Middle frontal gyrus (tissue), 1 donor: ENCODE results near the gene SRRM3.
"Not testable (repeated sequence)": the region's sequence is repeated elsewhere in the genome, so short reads cannot be mapped to it uniquely, and the experiment has no call there.

Source experiments
- DNase-seq: peaks from one replicate; pipeline ENCODE4 v3.0.0-alpha.2; 2015; ENCODE audit warnings: low spot score; ENCODE audit errors: extremely low spot score

SRRM3 gene

DNA sequence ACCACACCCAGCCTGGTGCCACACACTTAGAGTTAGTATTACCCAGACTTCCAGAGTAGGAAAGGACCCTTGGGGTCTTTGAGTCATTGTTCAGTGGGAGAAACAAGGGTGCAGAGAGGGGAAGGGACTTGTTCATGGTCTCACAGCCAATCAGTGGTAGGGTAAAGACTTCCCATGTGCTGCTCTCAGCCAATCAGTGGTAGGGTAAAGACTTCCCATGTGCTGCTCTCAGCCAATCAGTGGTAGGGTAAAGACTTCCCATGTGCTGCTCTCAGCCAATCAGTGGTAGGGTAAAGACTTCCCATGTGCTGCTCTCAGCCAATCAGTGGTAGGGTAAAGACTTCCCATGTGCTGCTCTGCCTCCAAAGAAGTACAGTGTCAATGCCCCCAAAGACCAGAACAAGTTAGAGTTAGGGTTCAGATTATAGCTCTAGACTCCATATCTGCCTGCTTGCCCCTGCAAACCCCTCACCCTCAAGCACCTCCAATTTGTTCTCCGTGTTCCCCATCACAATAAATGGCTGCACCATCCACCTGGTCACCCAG lies 25.3 kb downstream of the SRRM3 start:
- not testable (repeated sequence) for DNase-seq

DNA sequence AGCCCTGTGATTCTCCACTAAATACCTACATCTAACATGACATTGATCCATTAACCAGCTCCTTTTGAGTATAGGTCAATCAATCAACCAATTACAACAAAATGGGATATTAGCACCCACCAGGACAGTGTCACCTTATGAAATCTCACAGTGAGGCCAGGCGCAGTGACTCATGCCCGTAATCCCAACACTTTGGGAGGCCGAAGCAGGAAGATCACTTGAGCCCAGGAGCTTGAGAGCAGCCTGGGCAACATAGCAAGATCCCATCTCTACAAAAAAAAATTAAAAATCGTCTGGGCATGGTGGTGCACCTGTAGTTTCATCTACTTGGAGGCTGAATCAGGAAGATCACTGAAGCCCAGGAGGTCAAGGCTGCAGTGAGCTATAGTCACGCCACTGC lies 28.5 kb downstream of the SRRM3 start:
- DNase-seq: no peak

DNA sequence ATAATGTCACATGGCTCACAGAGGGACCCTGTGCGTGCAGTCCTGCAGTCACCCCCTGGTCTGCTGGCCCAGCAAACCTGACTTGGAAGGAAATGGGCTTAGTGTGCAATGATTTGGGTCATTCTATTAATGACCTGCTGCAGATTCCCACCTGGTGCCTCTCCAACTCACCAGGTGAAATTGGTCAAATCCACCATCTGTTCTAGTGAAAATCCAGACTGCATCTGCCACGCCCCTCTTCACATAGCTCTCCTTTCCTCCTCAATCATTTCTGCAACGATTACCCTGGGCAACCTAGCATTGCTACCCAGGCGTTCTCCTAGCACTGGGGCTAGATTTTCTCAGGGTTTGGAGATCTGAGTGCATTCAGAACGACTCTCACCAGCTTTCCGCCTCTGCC lies 29.4 kb downstream of the SRRM3 start:
- DNase-seq: no peak

- DNase-seq: no peak
Measured at GRCh38 chr7:76231583-76231982, 29.9 kb downstream of the SRRM3 start.

DNA sequence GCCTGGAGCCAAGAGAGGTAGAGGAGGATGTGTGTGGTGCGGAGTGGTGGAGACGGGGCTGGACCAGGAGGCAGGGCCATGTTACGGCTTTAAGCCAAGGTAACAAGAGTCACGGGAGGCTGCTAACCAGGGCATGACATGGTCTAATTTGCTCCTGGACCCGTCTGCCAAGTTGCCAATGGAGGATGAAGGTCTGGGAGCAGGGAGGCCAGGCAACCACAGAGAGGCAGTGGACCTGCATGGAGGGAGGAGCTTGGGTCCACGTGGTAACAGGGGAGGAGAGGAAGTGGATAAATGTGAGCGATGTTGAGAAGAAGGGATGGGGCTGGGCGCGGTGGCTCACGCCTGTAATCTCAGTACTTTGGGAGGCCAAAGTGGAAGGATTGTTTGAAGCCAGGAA lies 31.0 kb downstream of the SRRM3 start:
- DNase-seq: no peak

- no peak for DNase-seq
Measured at GRCh38 chr7:76233538-76234281, 32.0 kb downstream of the SRRM3 start.

DNA sequence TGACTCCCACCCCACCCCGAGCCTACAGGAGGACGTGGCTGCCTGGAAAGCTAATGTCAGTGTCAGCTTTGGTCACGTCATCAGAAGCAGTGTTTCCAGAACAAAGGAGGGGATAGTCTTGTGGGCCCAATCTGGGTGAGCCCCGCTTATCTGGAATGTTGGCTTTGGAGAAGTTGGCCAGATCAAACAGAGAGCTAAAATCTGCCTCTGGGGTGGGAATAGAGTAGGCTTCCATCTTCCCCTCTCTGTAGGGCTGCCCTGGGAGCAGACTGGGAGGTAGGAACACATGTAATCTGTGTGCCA lies 32.5 kb downstream of the SRRM3 start:
- DNase-seq: no peak

DNA sequence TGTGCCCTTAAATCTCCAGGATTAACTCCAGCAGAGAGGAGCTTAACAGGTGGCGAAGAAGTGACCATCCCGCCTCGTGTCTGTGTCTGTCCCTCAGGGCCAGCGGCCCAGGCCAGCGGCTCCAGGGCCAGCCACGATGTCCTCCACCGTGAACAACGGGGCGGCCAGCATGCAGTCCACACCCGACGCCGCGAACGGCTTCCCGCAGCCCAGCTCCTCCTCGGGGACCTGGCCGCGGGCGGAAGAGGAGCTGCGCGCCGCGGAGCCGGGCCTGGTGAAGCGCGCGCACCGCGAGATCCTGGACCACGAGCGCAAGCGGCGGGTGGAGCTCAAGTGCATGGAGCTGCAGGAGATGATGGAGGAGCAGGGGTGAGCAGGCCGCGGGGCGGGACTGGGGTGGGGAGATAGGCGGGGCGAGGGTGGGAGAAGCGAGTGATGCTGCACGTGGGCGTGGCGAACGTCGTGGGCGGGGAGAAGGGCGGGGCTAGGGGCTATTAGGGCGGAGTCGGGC lies 33.3 kb downstream of the SRRM3 start:
- DNase-seq: no peak

DNA sequence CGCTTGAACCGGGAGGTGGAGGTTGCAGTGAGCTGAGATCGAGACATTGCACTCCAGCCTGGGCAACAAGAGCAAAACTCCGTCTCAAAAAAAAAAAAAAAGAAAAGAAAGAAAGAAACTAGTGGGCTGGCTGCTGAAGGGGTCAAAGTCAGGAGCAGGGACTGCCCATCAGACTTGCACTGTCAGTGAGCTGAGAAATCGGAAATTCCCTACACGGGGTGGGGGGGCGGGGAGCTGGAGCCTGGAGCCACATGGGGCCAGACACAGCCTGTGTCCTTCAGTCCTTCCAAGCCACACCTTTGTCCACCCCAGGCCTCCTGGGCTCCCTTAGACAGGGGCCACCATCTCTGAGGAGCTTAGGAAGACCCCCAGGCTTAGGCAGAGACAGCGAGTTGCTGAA lies 34.5 kb downstream of the SRRM3 start:
- DNase-seq: no peak

GRCh38 chr7:76238326-76238725 lies 36.6 kb downstream of the SRRM3 start:
- DNase-seq: no peak

- no peak for DNase-seq
Measured at GRCh38 chr7:76241141-76241540, 39.4 kb downstream of the SRRM3 start.

- DNase-seq: not testable (repeated sequence)
Measured at GRCh38 chr7:76242517-76243063, 40.9 kb downstream of the SRRM3 start.

DNA sequence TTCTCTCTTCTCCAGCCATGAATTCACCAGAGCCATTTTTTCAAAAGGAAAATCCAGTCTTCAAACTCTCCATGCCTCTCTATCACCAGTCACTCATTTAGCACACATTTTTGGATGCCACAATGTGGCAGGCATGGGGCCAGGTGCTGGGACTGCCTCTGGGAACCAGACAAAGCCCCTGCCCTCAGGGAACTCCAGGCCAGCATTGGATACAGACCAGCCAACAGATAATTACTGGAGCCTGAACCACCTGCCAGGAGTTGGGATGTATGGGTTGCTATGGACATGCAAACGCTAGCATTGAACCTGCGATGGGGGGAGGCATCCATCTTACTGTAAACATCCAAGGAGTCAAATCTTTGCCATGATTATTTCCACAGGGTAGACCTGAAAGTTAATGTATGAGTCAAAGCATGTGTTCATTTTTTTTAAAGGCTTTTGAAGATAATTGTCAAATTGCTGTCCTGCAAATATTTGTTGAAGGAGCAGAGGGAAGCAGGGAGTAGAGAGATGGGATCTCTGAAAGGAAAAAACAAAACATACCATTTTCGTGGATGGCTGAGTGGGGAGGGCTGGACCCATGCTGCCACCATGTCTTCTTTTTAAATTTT lies 43.2 kb downstream of the SRRM3 start:
- no peak for DNase-seq

- DNase-seq: no peak
Measured at GRCh38 chr7:76246804-76247389, 45.2 kb downstream of the SRRM3 start.

DNA sequence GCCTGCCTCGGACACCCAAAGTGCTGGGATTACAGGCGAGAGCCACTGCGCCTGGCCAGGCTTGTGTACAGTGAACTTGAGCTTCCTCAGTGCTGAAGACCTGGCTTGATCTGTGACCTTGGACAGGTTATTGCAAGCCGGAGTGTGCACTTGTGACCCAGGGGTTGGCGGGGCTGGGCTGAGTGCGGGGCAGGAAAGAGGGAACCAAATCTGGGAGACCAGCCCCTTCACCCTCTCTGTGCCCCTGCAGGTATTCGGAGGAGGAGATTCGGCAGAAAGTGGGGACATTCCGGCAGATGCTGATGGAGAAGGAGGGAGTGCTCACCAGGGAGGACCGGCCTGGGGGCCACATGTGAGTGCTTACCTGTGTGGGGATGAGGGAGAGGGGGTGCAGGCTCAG lies 46.2 kb downstream of the SRRM3 start:
- no peak for DNase-seq

GRCh38 chr7:76252021-76252420 lies 50.3 kb downstream of the SRRM3 start:
- DNase-seq: no peak

DNA sequence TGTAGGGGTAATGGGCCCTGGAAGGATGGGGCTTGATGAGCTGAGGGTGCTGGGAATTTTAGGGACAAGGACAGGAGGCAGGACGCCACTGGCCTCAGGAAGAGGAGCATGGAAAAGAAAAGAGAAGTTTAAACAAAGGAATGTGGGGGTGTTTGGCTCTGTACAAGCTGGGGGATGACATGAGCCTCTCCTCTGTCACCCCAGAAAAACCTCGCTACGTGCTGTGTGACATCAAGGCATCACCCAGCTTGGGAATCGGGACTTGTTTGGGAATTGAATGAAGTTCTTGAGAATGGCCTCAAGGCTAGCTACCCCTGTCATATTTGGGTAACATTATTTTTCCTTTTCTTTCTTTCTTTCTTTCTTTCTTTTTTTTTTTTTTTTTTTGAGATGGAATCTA lies 53.1 kb downstream of the SRRM3 start:
- no peak for DNase-seq

DNA sequence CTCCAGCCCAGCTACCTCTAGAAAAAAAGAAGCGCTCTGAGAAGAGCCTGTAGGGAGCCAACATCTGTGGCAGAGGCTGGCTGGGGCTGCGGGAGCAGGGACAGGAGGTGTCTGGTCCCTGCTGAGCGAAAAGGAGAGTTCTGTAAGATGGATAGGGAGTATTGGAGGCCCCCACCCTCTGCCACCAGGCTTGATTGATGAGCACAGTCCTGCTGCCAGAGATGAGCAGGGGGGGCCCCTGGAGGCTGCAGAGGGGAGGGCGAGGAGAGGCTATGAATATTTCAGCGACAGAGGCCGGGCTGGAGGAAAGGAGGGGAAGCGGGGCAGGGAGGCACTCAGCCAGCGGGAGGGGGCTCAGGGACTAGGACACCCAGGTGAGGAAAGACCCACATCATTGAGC lies 56.3 kb downstream of the SRRM3 start:
- DNase-seq: no peak

DNA sequence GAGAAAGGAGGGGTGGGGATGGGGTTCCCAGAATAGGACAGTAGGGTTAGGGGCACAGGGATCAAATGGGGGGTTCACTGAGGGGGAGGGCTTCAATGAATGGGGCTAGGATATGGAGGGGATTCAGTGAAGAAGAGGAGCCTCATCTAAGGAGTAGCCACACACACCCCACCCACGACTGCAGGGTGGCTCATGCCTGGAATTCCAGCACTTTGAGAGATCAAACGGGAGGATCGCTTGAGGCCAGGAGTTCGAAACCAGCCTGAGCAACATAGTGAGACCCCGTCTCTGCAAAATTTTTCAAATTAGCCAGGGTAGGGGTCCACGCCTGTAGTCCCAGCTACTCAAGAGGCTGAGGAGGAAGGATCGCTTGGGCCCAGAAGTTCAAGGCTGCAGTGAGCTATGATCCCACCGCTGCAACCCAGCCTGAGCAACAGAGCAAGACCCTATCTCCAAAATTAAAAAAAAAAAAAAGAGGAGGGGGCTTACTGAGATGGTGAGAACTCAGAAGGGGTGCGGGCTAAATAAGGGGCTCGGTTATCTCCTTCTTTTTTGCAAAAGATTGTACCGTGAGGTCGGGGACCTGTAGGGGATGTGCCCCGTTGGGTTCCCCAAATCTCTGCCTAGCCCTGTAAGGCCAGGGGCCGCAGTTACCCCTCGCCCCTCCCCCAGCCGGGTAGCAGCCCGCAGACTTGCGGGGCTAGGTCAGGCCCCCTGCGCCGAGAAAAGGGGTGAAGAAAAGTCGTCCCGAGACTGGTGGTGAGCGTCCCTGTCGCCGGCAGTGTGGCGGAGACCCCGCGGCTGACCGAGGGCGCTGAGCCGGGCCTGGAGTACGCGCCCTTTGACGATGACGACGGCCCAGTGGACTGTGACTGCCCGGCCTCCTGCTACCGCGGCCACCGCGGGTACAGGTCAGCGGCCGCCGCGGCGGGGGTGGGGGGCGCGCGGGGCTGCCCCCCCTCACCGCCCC lies 57.7 kb downstream of the SRRM3 start:
- DNase-seq: no peak

DNA sequence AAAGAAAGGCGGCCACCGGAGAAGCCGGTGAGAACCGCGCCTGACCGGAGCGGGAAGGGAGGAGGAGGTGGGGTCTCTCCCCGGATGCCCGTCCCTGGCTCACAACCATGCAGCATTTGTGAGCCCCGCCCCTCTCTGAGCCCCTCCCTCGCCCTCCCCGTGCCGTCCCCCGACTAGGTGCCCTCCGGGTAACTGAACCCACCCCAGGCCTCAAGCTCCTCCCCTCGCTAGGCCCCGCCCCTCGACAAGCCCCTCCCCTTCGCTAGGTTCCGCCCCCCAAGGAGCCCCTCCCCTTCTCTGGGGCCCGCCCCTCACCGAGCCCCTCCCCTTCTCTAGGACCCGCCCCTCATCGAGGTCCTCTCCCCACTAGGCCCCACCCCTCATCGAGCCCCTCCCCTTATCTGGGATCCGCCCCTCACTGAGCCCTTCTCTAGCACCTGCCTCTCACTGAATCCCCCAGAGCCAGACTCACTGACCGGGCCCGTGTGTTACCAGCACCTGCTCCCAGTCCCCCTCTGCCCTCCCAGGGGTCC lies 58.5 kb downstream of the SRRM3 start:
- DNase-seq: no peak

DNA sequence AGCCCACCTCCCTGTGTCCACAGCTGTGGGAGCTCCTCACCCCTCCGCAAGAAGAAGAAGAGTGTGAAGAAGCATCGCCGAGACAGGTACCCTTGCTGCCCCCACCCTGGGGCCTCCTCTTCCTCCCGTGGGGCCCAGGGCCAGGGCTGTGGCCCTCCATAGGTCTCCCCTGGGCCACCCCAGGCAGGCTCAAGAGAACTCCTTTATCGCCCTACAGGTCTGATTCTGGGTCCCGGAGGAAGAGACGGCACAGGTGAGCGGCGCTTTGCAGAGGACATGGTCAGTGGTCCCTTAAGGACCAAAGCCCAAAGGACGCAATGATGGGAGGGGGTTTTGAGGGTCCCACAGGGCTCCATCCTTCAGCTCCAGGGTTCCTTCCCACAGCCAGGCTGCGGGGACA lies 59.6 kb downstream of the SRRM3 start:
- DNase-seq: no peak
